G401.6 (cell line): ENCODE data around the gene KLHDC4.
"Not testable (repeated sequence)": the region's sequence is repeated elsewhere in the genome, so short reads cannot be mapped to it uniquely, and the experiment has no call there.

ENCODE experiments used
- FAIRE-seq: peaks from 2 replicates; lab custom pipeline; 2012; peaks lifted over from hg19 to GRCh38; lab: Jason Lieb, UNC

KLHDC4 gene

DNA sequence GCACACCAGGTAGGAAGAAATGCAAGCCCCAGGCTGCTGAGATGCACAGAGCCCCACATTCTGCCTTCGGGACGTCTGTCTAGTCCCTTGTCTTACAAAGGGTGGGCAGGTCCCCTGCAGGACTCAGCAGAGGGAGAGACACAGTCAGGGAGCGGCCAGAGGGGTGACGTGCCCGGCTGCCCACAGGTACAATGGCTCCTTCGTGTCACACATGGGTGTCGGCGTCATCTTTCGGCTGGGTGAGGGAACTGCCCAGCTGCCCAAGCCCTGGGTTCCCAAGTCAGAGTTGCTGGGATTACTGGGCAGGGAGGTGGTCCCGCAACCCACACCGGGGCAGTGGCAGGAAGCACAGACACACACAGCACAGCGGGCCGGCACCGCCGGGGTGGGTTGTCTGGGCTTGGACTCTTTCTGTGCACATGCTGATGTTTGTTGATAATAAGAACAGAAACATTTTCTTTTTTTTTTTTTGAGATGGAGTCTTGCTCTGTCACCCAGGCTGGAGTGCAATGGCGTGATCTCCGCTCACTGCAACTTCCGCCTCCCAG lies 82.9 kb downstream of the KLHDC4 start:
- FAIRE-seq: no peak

- FAIRE-seq: no peak
Observed at GRCh38 chr16:87681981-87682570, 83.7 kb downstream of the KLHDC4 start.

GRCh38 chr16:87681051-87681602 lies 84.7 kb downstream of the KLHDC4 start:
- FAIRE-seq: not testable (repeated sequence)

DNA sequence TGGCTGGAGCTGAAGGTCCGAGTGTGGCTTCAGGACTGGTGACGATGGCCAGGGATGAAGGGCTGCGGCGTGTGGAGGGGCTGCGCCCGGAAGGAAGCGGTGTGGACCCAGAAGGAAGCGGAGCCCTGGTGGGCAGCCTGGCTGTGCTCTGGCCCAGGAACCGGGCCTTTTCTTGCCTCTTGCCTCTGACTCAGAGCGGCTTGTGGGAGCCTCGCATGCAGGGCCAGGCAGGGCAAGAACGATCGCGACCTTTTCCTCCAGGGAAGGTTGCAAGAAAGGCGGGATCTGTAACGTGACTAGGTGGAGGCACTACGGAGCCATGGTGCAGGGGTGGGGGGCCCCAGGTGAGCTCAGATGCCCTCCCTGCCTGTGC lies 85.5 kb downstream of the KLHDC4 start:
- FAIRE-seq: no peak

GRCh38 chr16:87679593-87680271 lies 86.1 kb downstream of the KLHDC4 start:
- no peak for FAIRE-seq

GRCh38 chr16:87678618-87679017 lies 87.2 kb downstream of the KLHDC4 start:
- FAIRE-seq: no peak

- FAIRE-seq: no peak
Observed at GRCh38 chr16:87677830-87678229, 88.0 kb downstream of the KLHDC4 start.

DNA sequence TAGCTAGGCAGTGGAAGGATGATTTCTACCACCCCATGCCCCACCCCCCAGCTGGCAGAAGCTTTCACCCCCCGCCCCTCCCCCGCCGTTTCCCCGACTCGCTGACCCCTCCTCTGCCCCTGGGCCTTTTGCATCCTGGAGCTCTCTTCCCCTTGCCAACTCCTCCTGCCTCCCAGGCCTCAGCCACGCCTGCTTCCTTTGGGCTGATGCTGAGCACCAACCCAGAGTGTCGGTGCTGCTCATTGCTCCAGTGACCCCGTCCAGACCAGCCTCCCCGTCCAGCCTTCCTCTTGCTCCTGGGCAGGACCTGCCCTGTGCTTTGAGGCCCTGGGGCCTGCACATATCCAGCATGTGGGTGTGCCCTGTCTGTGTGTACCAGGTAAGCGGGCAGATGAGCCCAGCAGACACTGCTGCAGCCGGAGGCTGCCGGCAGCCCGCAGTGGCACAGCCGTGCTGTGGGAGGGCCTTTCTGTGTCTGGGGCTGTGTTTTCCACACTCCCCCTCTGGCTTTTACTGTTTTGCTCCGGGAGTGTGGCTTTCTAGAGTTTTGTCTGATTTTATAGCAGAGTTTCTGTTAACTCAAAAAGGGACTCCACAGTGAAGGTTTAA lies 90.6 kb downstream of the KLHDC4 start:
- FAIRE-seq: no peak

DNA sequence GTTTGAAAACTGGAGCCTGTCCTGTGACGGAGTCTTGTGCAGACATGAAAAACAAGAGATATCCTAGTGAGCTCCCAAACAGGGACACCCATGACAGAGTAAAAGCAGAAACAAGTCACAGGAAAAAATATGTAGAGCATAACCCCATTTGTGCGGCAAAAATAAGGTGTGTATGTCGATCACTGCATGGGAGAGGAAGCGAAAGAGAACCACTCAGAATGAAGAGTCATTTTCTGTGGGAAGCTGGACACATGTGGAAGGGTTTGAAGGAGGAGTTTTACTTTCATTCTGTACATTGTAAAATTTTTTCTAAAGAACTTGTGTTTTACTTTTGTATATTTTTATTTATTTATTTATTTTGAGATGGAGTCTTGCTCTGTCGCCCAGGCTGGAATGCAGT lies 91.4 kb downstream of the KLHDC4 start:
- no peak for FAIRE-seq

- FAIRE-seq: no peak
Observed at GRCh38 chr16:87671715-87672270, 94.0 kb downstream of the KLHDC4 start.

GRCh38 chr16:87671221-87671620 lies 94.6 kb downstream of the KLHDC4 start:
- FAIRE-seq: no peak

- FAIRE-seq: no peak
Observed at GRCh38 chr16:87669672-87670071, 96.1 kb downstream of the KLHDC4 start.

DNA sequence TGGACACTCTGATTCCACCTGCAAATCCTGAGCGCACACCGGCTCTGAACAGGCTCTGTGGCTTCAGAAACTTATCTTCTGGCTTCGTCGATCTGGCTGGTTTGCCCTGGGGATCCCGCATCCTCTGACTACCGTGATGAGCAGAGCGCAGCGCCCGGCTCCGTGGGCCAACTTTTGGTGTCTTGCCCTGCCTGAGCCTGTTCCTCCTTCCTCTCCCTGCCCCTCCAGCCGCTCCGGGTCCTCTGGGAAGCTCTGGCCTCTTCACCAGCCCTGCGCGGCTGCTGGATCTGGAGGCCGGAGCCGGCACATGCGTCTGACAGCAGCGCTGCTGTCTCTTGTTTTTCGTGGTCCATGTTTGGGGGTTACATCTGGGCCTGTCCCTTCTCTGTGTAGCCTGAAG lies 97.8 kb downstream of the KLHDC4 start:
- no peak for FAIRE-seq

DNA sequence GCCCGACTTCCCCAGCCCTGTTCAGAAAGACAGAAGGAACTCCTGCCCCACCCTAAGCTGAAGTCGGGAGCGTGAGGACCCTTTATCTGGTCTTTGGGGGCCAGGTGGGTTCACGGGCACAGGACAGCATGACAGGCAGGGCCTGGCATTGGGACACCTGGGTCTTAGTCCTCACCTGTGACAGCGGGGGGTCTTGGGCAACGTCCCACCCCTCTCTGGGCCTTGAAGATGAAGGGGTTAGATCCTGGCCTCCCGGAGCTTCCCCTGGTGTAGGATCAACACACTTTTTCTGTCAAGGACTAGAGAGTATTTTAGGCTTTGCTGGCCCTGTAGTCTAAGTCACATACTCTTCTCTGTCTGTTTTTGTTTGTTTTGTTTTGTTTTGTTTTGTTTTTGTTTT lies 98.3 kb downstream of the KLHDC4 start:
- no peak for FAIRE-seq

- no peak for FAIRE-seq
Observed at GRCh38 chr16:87666919-87667318, 98.9 kb downstream of the KLHDC4 start.

- no peak for FAIRE-seq
Observed at GRCh38 chr16:87665193-87665592, 100.6 kb downstream of the KLHDC4 start.

GRCh38 chr16:87664792-87665191 lies 101.0 kb downstream of the KLHDC4 start:
- no peak for FAIRE-seq

GRCh38 chr16:87662254-87663204 lies 103.3 kb downstream of the KLHDC4 start:
- FAIRE-seq: no peak

DNA sequence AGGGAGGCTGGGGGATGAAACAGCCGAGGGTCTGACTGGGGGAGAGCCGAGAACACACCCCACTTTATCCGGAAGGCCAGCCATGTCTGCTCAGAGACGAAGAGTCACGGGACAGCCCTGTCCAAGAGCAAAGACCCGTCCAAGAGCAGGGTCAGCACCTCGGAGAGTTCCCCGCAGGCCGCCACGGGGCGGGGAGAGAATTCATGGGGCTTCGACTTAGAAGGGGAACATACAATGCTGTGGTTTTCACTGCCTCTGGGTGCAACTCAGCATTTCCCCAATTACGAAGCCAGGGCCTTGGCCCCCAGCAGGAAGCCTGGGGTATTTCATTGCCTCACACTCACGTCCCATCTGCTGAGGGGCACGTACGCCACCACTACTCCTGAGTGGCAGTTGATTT lies 104.2 kb downstream of the KLHDC4 start:
- FAIRE-seq: no peak

- no peak for FAIRE-seq
Observed at GRCh38 chr16:87658564-87659225, 107.1 kb downstream of the KLHDC4 start.
